Caco-2 (cell line): ENCODE results near the gene PDLIM4. TPM values are rescaled to one million over a fixed set of nuclear protein-coding genes. Genes with fewer than 3 reads are reported as not detected.

Experiments
- BruUV-seq: library from RNA; stranded (reverse); fragments of 400-500 nt; replicated peaks from 2 replicates; lab custom pipeline; 2021; lab: Mats Ljungman, UMichigan
- CTCF ChIA-PET: fragments of 300-600 bp; sonication (Branson Sonifier 250); formaldehyde crosslinking; loops from one replicate; lab custom pipeline; 2022; ENCODE audit warnings: antibody characterized with exemption; lab: Charles Lee
- POLR2A ChIA-PET: fragments of 300-600 bp; sonication (Branson Sonifier 250); formaldehyde crosslinking; loops from one replicate; lab custom pipeline; 2022; ENCODE audit warnings: antibody characterized with exemption; lab: Charles Lee
- DNase-seq, 2 experiments: peaks; one replicate each; pipeline versions ENCODE4 v3.0.0 to v3.0.0-alpha.2; 2020 to 2022
- H3K27me3 ChIP-seq: replicated peaks from 2 replicates; pipeline ENCODE4 v1.6.0; 2011; ENCODE audit warnings: low read length; ENCODE audit not compliant: control insufficient read depth, insufficient read depth
- H3K36me3 ChIP-seq: 2 replicates; pipeline ENCODE4 v1.5.1; 2011; ENCODE audit warnings: low read length; ENCODE audit not compliant: control insufficient read depth, insufficient read depth
- H3K4me1 ChIP-seq: fragments of 250-450 bp; sonication (Bioruptor Pico); 2 replicates; pipeline ENCODE4 v1.5.1; 2020; ENCODE audit warnings: mild to moderate bottlenecking
- H3K4me3 ChIP-seq: 2 replicates; pipeline ENCODE4 v1.5.1; 2011; ENCODE audit warnings: low read depth, mild to moderate bottlenecking, control low read depth, low read length
- H3K9me3 ChIP-seq: fragments of 250-450 bp; sonication (Bioruptor Pico); 2 replicates; pipeline ENCODE4 v1.5.1; 2020; ENCODE audit warnings: mild to moderate bottlenecking, moderate library complexity
- H3K27ac Mint-ChIP-seq: one replicate; pipeline ENCODE4 v1.8.0; 2022; ENCODE audit warnings: mixed read lengths; ENCODE audit not compliant: unreplicated experiment
- H3K27me3 Mint-ChIP-seq: one replicate; pipeline ENCODE4 v1.8.0; 2022; ENCODE audit warnings: mixed read lengths; ENCODE audit not compliant: insufficient read depth, unreplicated experiment
- H3K36me3 Mint-ChIP-seq: one replicate; pipeline ENCODE4 v1.8.0; 2022; ENCODE audit warnings: mild to moderate bottlenecking, mixed read lengths; ENCODE audit not compliant: insufficient read depth, unreplicated experiment
- H3K4me1 Mint-ChIP-seq: one replicate; pipeline ENCODE4 v1.8.0; 2022; ENCODE audit warnings: low read depth, mixed read lengths; ENCODE audit not compliant: unreplicated experiment
- H3K4me3 Mint-ChIP-seq: one replicate; pipeline ENCODE4 v1.8.0; 2022; ENCODE audit warnings: mild to moderate bottlenecking, moderate library complexity, mixed read lengths; ENCODE audit not compliant: unreplicated experiment
- H3K9me3 Mint-ChIP-seq: one replicate; pipeline ENCODE4 v1.8.0; 2022; ENCODE audit warnings: mixed read lengths; ENCODE audit not compliant: unreplicated experiment
- CTCF ChIP-seq, 2 experiments: fragments of 200-600 bp in 1 of 2; IDR thresholded peaks; 1 replicate in 1 of 2; 2 replicates in 1 of 2; pipeline versions ENCODE4 v1.5.1 to v1.8.0; 2011 to 2022; ENCODE audit warnings: antibody characterized with exemption in 1 of 2, control low read depth in 1 of 2, inconsistent platforms in 1 of 2, low read depth in 1 of 2, low read length in 1 of 2, mild to moderate bottlenecking in 1 of 2, moderate library complexity in 1 of 2; ENCODE audit not compliant: insufficient read depth in 1 of 2, severe bottlenecking in 1 of 2, unreplicated experiment in 1 of 2
- intact Hi-C: fragments of 100-400 bp; cut with micrococcal nuclease; formaldehyde crosslinking; loops from one replicate; pipeline ENCODE4 v1.10.0; 2022; ENCODE audit not compliant: unreplicated experiment
- total RNA-seq: library from RNA; stranded (reverse); gene quantifications from 2 replicates; pipeline ENCODE4 v1.2.3, GENCODE V29; 2022

The PDLIM4 gene
- total RNA-seq, 1 experiment from 2014 or later: not detected

GRCh38 chr5:132277971-132278853 is 20.7 kb downstream of the PDLIM4 start:
- Mint-ChIP-seq H3K4me3 (peak overlapping the region; percentile 13), H3K27me3 (no peaks in the 10 kb centered on the region), H3K36me3 (no peaks in the 10 kb centered on the region), H3K4me1 (peaks cover 51% of the 10 kb centered on the region), H3K9me3 (peaks cover 9% of the 10 kb centered on the region), H3K27ac (peak overlapping the region; percentile 45)
- BruUV-seq: no TSS peak
- no peaks in the 10 kb centered on the region for H3K9me3 ChIP-seq
- ChIA-PET CTCF (interaction anchor here (0.6 to 1.9 kb wide), 8 partner anchors 15 to 690 kb away, joined by 3 to 27 read pairs (median 4); partner anchors contain the start of genes SLC22A4 and SLC22A5), POLR2A (interaction anchor here (0.8 to 3.1 kb wide), 4 partner anchors 14 to 137 kb away, joined by 3 to 36 read pairs (median 4); partner anchors contain the start of genes SLC22A4 and SLC22A5)
- no peaks in the 10 kb centered on the region for H3K27me3 ChIP-seq
- intact Hi-C loops: loop anchor here (1.0 to 5.0 kb wide), 5 partner anchors 15 to 219 kb away; partner anchors contain the start of genes P4HA2 and SLC22A5
- TF ChIP-seq CTCF (IDR thresholded peaks at IDR 0.05; ENCODE audit: insufficient read depth in 1 of 2, low read depth in 1 of 2, low read length in 1 of 2, severe bottlenecking in 1 of 2, unreplicated experiment in 1 of 2): peak; percentile 13 to 37
- H3K4me1 ChIP-seq: peaks cover 46% of the 10 kb centered on the region
- H3K36me3 ChIP-seq: no peaks in the 10 kb centered on the region
- DNase-seq: peak; percentile 82 to 91
- no peak overlapping the region for H3K4me3 ChIP-seq

DNA sequence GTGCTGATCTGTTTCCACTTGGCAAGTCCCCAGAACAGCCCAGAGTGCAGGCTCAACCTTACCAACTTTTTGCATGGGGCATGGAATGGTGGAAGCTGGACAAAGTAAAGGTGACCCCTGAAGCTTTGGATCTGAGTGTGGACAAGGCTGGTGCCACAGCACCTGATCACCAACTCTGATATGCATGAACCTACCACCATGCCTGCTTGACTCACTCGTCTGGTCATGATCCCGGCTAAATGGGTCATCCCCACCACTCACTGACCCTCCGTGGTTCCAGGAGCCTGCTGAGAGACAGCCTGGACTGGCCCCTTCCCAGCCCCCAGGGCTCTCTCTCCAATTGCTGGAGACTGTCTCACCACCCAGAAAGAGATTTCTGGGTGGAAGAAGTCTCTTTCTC is 22.3 kb downstream of the PDLIM4 start:
- ChIA-PET POLR2A (interaction anchor here (3.1 kb wide), 1 partner anchor 14 kb away, joined by 36 read pairs; the partner anchor contains the start of gene SLC22A4), CTCF (interaction anchor here (1.7 kb wide), 1 partner anchor 14 kb away, joined by 7 read pairs; the partner anchor contains the start of gene SLC22A4)
- Mint-ChIP-seq H3K4me3 (no peak overlapping the region), H3K4me1 (peaks cover 41% of the 10 kb centered on the region), H3K27ac (peak overlapping the region; percentile 79), H3K9me3 (peaks cover 9% of the 10 kb centered on the region), H3K27me3 (no peaks in the 10 kb centered on the region), H3K36me3 (no peaks in the 10 kb centered on the region)
- H3K36me3 ChIP-seq: no peaks in the 10 kb centered on the region
- H3K9me3 ChIP-seq: no peaks in the 10 kb centered on the region
- no peak overlapping the region for H3K4me3 ChIP-seq
- H3K4me1 ChIP-seq: peaks cover 34% of the 10 kb centered on the region
- H3K27me3 ChIP-seq: no peaks in the 10 kb centered on the region
- no TSS peak for BruUV-seq
- TF ChIP-seq CTCF (IDR thresholded peaks at IDR 0.05; ENCODE audit: insufficient read depth in 1 of 2, low read depth in 1 of 2, low read length in 1 of 2, severe bottlenecking in 1 of 2, unreplicated experiment in 1 of 2): no peak
- intact Hi-C loops: loop anchor here (2.0 to 5.0 kb wide), 3 partner anchors 53 to 218 kb away; partner anchors contain the start of gene P4HA2
- DNase-seq: no peak
